GM23248 (cell line): ENCODE data around the gene SLC16A11.

Experiments
- EZH2 ChIP-seq: fragments of 200-600 bp; sonication (generic); IDR thresholded peaks from 2 replicates; pipeline ENCODE4 v1.6.1; 2018; ENCODE audit warnings: antibody characterized with exemption, mild to moderate bottlenecking; ENCODE audit not compliant: insufficient read depth, poor library complexity, severe bottlenecking
- EZH2phosphoT487 ChIP-seq: fragments of 200-600 bp; sonication (generic); IDR thresholded peaks from 2 replicates; pipeline ENCODE4 v1.6.1; 2018; ENCODE audit warnings: antibody characterized with exemption, moderate library complexity, mild to moderate bottlenecking, low read depth; ENCODE audit not compliant: insufficient read depth

DNA sequence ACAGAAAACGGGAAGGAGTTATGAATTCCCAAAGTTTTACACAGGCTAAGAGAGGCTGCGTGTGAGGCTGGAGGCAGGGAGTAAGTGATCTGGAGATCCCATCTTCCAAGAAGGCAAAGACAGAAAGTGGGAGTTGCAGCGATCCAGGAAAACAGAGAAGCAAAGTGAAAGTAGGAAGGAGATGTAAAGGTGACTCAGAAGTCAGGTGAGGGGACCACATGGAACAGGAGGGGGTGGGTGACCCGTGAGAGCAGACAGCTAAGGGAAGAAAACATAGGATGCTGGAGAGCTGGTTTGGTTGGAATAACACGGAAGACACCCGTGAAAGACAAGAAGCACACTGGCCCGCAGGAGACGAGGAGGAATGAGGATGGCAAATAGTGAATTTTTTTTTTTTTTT, 46.7 kb downstream of the SLC16A11 start:
- TF ChIP-seq EZH2 (no peak), EZH2phosphoT487 (no peak)
